C4-2B (cell line): ENCODE results near the gene MAP3K15.

Source experiments
- H3K27ac ChIP-seq: fragments of 450-650 bp; 2 replicates; pipeline ENCODE4 v1.5.1; 2017
- CTCF ChIP-seq: fragments of 450-650 bp; conservative IDR thresholded peaks from 2 replicates; pipeline ENCODE4 v1.5.1; 2017; ENCODE audit warnings: mild to moderate bottlenecking
- ZFX ChIP-seq: fragments of 450-650 bp; IDR thresholded peaks from 2 replicates; pipeline ENCODE4 v1.6.1; 2017

MAP3K15 gene

GRCh38 chrX:19343535-19344408 lies 171.5 kb downstream of the MAP3K15 start, which contains the start of gene PDHA1:
Gene PDHA1 (plus strand): TSS chrX:19343927. CDS start chrX:19344038, 111 bp downstream.
- peak within 1 kb of the TSS; percentile 93 for H3K27ac ChIP-seq
- TF ChIP-seq CTCF (no peak), ZFX (peak; percentile 42)

GRCh38 chrX:19343085-19343534 lies 172.2 kb downstream of the MAP3K15 start:
- TF ChIP-seq ZFX (no peak), CTCF (no peak)
- peak overlapping the region; percentile 93 for H3K27ac ChIP-seq

- no peak for TF ChIP-seq CTCF
- TF ChIP-seq ZFX: no peak
- no peak overlapping the region for H3K27ac ChIP-seq
Observed at GRCh38 chrX:19342331-19342906, 172.9 kb downstream of the MAP3K15 start.

GRCh38 chrX:19334945-19335626 lies 180.2 kb downstream of the MAP3K15 start:
- no peak overlapping the region for H3K27ac ChIP-seq
- TF ChIP-seq CTCF (no peak; the same call in 1 of the 2 replicates), ZFX (no peak)

GRCh38 chrX:19332983-19333382 lies 182.3 kb downstream of the MAP3K15 start:
- TF ChIP-seq CTCF (no peak), ZFX (no peak)
- no peak overlapping the region for H3K27ac ChIP-seq

- no peak for TF ChIP-seq CTCF
- TF ChIP-seq ZFX: no peak
- no peak overlapping the region for H3K27ac ChIP-seq
Observed at GRCh38 chrX:19331831-19332230, 183.5 kb downstream of the MAP3K15 start.

GRCh38 chrX:19326567-19326966 lies 188.7 kb downstream of the MAP3K15 start:
- no peak overlapping the region for H3K27ac ChIP-seq
- TF ChIP-seq ZFX: no peak
- no peak for TF ChIP-seq CTCF
